GM12874 (cell line): ENCODE measurements around the gene TBC1D22A.

Experiments used
- TF ChIP-seq, protein P1 (sequence below): IDR thresholded peaks from 2 replicates; pipeline ENCODE4 v1.5.1; 2011; ENCODE audit warnings: low read depth, mild to moderate bottlenecking, control low read depth, low read length, moderate library complexity; ENCODE audit not compliant: insufficient read depth

TBC1D22A gene

DNA sequence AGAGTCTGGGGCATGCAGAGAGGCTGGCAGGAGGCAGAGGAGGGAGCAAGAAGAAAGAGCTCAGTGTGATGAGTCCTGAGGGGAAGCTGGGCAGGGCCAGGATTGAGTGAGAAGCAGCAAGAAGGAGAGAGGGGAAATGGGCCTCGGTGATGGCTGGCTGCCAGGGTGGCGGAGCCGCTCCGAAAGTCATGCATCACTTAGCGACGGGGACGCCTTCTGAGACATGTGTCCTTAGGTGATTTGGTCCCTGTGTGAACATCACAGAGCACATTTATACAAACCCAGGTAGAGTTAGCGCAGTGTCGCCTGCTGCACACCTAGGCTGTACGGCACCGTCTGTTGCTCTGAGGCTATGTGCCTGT lies 15.1 kb downstream of the TBC1D22A start:
- TF ChIP-seq, protein P1, sequence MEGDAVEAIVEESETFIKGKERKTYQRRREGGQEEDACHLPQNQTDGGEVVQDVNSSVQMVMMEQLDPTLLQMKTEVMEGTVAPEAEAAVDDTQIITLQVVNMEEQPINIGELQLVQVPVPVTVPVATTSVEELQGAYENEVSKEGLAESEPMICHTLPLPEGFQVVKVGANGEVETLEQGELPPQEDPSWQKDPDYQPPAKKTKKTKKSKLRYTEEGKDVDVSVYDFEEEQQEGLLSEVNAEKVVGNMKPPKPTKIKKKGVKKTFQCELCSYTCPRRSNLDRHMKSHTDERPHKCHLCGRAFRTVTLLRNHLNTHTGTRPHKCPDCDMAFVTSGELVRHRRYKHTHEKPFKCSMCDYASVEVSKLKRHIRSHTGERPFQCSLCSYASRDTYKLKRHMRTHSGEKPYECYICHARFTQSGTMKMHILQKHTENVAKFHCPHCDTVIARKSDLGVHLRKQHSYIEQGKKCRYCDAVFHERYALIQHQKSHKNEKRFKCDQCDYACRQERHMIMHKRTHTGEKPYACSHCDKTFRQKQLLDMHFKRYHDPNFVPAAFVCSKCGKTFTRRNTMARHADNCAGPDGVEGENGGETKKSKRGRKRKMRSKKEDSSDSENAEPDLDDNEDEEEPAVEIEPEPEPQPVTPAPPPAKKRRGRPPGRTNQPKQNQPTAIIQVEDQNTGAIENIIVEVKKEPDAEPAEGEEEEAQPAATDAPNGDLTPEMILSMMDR: no peak

DNA sequence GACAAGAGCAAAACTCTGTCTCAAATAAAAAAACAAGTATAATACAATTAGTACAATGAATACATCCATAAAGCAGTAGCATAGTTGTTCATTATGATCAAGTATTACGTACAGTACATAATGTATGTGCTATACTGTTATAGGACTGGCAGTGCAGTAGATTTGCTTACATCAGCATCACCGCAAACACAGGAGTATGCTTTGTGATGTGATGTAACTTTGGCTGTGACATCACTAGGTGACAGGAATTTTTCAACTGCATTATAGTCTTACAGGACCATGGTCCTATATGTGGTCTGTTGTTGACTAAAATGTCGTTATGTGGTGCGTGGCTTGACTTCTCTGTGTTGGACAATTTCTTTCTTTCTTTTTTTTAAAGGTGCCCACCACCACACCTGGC lies 16.6 kb downstream of the TBC1D22A start:
- TF ChIP-seq, protein P1: no peak

DNA sequence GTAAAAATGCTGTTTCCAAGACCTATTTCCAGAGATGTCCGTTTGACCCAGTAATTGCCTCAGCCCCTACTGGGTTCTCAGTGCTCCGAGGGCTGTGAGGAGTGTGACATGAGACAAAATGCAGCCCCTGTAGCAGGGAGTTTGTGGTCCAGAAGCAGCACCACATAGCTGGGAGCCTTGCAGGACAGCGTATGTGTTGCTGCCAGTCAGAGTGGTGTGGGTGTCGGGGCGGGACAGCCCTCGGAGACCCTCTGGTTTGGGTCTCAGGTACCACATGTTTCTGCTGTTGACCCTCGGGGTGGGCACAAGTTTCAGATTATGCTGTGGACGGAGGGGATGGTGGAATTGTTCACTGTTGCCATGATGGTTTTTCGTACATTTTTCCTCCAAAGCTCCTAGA lies 17.2 kb downstream of the TBC1D22A start:
- TF ChIP-seq, protein P1: no peak

DNA sequence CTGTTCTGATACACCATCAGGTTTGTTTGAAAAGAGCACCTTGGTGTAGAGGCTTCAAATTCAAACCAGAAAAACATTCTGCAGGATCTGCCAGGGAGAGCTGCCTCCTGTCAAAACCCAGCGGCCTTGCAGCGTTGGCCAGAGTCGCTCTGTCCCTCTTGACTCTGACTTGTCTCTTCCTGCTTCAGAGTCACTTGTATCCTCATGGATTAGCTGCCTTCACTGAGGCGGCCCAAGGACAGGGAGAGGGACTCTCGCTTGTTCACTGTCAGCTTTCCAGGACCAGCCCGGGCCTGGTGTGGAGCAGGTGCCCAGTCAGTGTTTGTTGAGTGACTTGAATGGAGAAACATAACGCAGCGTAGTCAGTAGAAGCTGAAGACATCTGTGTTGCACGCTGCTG lies 18.0 kb downstream of the TBC1D22A start:
- TF ChIP-seq, protein P1: no peak

DNA sequence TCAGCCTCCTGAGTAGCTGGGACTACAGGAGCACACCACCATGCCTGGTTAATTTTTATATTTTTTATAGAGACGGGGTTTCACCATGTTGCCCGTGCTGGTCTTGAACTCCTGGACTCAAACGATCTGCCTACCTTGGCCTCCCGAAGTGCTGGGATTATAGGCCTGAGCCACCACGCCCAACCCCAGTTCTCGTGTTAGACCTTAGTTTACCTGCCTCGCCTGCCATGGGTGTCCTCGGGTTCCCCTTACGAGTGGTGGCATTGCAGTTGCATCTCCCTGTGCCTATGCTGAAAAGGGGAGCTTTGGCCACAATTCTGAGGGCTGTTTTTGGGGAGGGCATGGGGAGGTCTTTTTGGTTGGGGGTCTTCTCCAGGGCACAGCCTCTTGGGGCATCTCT lies 18.8 kb downstream of the TBC1D22A start:
- TF ChIP-seq, protein P1: no peak

DNA sequence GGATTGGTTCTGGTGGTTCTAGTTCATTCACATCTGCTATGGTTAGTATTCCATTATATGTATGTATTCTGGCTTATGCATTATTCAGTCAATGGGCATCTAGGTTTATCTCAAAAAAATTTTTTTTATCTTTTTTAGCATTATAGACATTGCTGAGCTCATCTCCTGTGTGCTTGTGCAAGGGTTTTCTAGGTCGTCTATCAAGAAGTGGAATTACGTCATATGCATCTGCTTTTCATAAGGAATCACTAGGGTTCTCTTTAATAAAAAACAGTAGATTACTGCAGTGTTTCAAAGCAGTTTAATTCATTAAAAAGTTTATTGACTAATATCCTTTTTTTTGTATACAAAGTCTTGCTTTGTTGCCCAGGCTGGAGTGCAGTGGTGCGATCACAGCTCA lies 21.3 kb downstream of the TBC1D22A start:
- TF ChIP-seq, protein P1: no peak

DNA sequence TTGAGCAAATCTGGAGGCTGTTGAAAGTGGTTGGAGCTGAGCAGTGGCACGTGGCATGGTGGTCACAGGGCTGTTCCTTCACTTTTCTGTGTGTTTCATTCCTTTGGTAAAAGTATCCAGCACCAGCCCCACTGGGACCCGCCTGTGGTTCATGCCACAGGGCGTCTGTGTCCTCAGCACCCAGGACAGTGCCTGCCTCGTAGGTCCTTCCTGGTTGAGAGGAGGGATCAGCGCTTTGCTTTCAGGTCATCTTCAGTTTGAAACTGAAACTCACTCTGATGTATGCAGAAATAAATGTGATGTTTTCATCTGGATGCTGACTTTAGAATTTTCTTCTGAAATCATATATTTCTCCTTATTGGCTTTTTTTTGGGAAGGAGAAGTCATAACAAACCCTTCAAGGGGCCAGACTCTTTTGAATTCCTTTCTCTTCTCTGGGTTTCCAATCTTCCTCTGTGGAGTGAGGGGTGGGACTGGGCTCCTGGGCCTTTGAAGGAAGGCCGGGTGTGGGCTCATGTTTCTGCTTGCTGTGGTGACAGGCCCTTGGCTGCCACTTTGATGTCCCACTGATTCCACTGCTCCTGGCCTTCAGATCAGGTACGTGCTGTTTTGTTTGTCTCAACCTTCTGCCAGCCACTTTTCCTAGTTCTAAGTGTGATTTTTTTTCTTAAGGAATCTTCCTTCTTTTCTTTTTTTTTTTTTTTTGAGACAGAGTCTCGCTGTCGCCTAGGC lies 26.2 kb downstream of the TBC1D22A start:
- TF ChIP-seq, protein P1: no peak
